ENCODE measurements around the gene PPP6R3.

- TF ChIP-seq CTCF (conservative IDR thresholded peaks at IDR 0.05; ENCODE audit: low read length) (no peak), EZH2phosphoT487 (IDR thresholded peaks at IDR 0.05; ENCODE audit: borderline replicate concordance) (no peak)
These were observed 189.5 kb downstream of the PPP6R3 start for GRCh38 chr11:68649851-68650555.

Measured in Loucy (cell line).